Psoas muscle (tissue), 8 donors: ENCODE data around the gene MMP26. TPM values are rescaled to one million over a fixed set of nuclear protein-coding genes. Genes with fewer than 3 reads are reported as not detected.

Source experiments
- ATAC-seq, 4 donors: fragments of 200-7000 bp; cut with Tn5 transposase; one replicate each; pipeline ENCODE4 v1.9.1; 2020; ENCODE audit warnings: moderate library complexity in 3 of 4, mild to moderate bottlenecking in 2 of 4
- DNase-seq, 2 donors: peaks; one replicate each; pipeline ENCODE4 v3.0.0-alpha.2; 2020
- H3K27ac ChIP-seq: fragments of 200-600 bp; one replicate; pipeline ENCODE4 v1.8.0; 2022
- H3K27me3 ChIP-seq, 3 donors: fragments of 200-600 bp in 1 of 3; one replicate each; pipeline versions ENCODE4 v1.6.1 to v1.8.0; 2013 to 2022; ENCODE audit warnings: low read length in 2 of 3, mild to moderate bottlenecking in 2 of 3, moderate library complexity in 1 of 3; ENCODE audit not compliant: insufficient read depth in 3 of 3
- H3K36me3 ChIP-seq, 2 donors: fragments of 200-600 bp in 1 of 2; one replicate each; pipeline versions ENCODE4 v1.6.1 to v1.8.0; 2013 to 2022; ENCODE audit warnings: low read depth in 1 of 2, mild to moderate bottlenecking in 1 of 2, moderate library complexity in 1 of 2; ENCODE audit not compliant: insufficient read depth in 1 of 2
- H3K4me1 ChIP-seq: fragments of 200-600 bp; one replicate; pipeline ENCODE4 v1.8.0; 2022
- H3K4me3 ChIP-seq: fragments of 200-600 bp; one replicate; pipeline ENCODE4 v1.8.0; 2022; ENCODE audit warnings: mild to moderate bottlenecking
- H3K9me3 ChIP-seq: fragments of 200-600 bp; one replicate; pipeline ENCODE4 v1.8.0; 2022
- CTCF ChIP-seq: fragments of 200-600 bp; IDR thresholded peaks from one replicate; pipeline ENCODE4 v1.8.0; 2022; ENCODE audit warnings: antibody characterized with exemption
- WGBS, 3 donors: extraction: QIAGEN DNeasy Blood & Tissue Kit; methylation state at CpG; one replicate each; pipeline versions ENCODE4 v1.1.6 to v1.1.7; 2013; 5-methylcytosine and 5-hydroxymethylcytosine counted together
- intact Hi-C, 2 donors: fragments of 100-400 bp; cut with DNase I; formaldehyde crosslinking; loops; one replicate each; pipeline versions ENCODE4 v1.11.0 to v1.14.2; 2022
- polyA plus RNA-seq, 3 donors: library from polyadenylated mRNA; stranded (reverse); fragments of 200-250 nt; gene quantifications; one replicate each; pipeline ENCODE4 v1.2.3, GENCODE V29; 2013
- total RNA-seq, 4 donors: library from RNA; stranded (reverse); fragmentation: NEBNext Ultra II Directional in 2 of 4; extraction: Animal tissue kit (Norgen Biotek cat#: 25700) in 2 of 4; gene quantifications; one replicate each; pipeline versions ENCODE4 v1.2.1 to v1.2.4, GENCODE V29; 2021 to 2023
- donor health status: healthy with polysubstance abuse.
- donor health status: DM: no; HTN: no; CAD: no; lungs with moderate emphysema.
- donor health status: Bipolar disorder and iron deficiency.
- donor health status: healthy.
- donor health status: DM: yes; HTN: yes; CAD: no.
- donor health status: DM: no; HTN: no; CAD: no.
- donor health status: DM: no; HTN: no; CAD: no.
- donor health status: DM: yes; HTN: yes; CAD: no.

The MMP26 gene
- total and polyA plus RNA-seq, 7 donors = not detected

GRCh38 chr11:4677948-4678347, 26.6 kb upstream of the MMP26 start:
- no peaks in the 10 kb centered on the region for H3K27me3 ChIP-seq
- TF ChIP-seq CTCF = no peak
- DNase-seq (no peak), ATAC-seq (no peak)
- H3K4me3 ChIP-seq = no peak overlapping the region
- H3K27ac ChIP-seq = no peak overlapping the region
- no peaks in the 10 kb centered on the region for H3K9me3 ChIP-seq
- intact Hi-C loops = no loop called here
- H3K4me1 ChIP-seq = no peaks in the 10 kb centered on the region
- H3K36me3 ChIP-seq = no peaks in the 10 kb centered on the region
- 64 to 69% (median 64%) methylated on average over 2 of the region's 2 CpGs for WGBS, 3 donors

DNA sequence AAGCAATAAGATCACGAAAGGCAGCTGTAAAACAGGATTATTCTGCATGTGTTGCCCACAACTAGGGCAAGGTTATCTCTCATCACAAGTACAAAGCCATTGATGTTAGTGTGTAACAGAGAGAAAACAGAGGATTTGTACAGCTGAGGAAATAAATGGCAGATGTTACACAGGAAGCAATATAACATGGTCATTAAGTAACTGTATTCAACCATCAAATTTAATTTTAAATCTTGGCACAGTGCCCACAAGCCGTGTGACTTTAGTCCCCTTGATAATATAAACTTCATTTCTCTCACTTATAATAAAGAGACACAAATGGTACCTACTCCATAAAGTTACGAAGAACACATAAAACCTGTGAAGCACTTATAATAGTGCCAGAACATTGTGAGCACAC, 24.2 kb upstream of the MMP26 start:
- WGBS, 3 donors = 29 to 34% (median 30%) methylated on average over 3 of the region's 3 CpGs
- Histone ChIP-seq H3K36me3 (no peaks in the 10 kb centered on the region), H3K9me3 (no peaks in the 10 kb centered on the region), H3K27ac (no peak overlapping the region), H3K4me3 (no peak overlapping the region), H3K4me1 (no peaks in the 10 kb centered on the region), H3K27me3 (no peaks in the 10 kb centered on the region)
- intact Hi-C loops = no loop called here
- no peak for TF ChIP-seq CTCF
- ATAC-seq (no peak), DNase-seq (no peak)

DNA sequence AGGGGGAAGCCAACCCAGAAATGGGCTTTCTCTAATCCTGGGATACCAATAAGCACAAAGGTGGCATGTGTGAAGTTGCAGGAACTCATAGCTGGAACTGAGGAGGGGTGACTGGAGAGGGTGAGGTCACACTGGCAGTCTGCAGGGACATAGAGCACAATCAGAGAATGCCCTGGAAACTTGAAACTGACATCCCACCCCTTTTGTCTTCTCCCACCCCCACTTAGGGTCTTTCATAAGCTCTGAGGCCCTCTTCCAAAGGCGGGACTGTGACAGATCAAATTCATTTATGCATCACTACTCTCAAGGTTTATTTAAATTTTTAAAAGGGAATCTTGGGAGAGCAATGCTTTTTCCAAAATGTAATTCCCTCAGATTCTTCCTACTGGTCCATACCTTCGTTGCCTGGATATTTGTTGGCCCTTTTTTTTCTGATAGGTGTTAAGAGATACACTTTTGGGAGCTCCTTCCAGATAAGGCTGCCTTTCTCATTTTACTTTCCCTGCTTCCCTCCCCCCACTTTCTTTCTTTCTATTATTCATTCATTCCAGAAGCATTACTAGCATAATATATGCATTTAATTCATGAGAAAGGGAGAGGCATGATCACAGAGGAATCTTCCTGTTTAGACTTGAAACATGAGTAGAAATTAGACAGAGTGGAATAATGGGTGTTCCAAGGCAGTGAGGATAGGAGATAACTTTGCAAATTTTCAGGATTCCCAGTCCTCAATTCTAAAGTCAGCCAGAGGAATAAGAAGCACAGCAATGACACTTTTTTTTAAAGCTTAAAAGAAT, 21.8 kb upstream of the MMP26 start:
- intact Hi-C loops = no loop called here
- no peak for TF ChIP-seq CTCF
- H3K4me3 ChIP-seq = no peak overlapping the region
- H3K27me3 ChIP-seq = no peaks in the 10 kb centered on the region
- 55 to 86% (median 71%) methylated on average over 2 of the region's 2 CpGs for WGBS, 3 donors
- H3K9me3 ChIP-seq = no peaks in the 10 kb centered on the region
- no peaks in the 10 kb centered on the region for H3K4me1 ChIP-seq
- DNase-seq = no peak
- no peak for ATAC-seq
- H3K27ac ChIP-seq = no peak overlapping the region
- no peaks in the 10 kb centered on the region for H3K36me3 ChIP-seq

DNA sequence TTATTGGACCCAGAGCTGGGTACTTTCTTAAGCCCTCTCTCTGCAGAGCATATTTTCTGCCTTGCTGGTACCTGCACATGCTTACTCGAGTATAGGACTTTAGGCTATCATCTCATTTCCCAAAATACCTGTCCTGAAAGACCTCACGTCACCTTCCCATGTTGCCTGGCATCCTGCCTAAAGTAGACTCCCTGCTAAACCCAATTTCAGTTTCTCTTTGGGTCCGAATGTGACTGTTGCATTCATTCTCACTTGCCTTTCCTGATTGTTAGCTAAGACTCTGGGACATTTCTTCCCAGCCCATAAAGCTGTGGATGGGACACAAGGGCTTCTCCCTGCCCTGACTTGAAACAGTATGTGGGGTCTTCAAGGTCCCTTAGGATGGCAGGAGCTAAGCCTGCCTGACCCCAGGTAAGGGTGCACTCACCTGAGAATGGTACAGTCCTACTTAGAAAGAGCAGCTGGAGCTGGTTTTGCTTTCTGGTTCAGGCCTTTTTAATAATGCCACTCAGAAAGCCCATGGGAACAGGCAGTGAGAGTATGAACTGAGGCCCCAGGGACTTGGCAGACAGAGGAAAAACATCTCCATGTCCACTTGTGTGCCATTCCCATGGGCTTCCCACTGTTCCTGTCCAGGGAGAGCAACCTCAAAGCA, 19.8 kb upstream of the MMP26 start:
- Histone ChIP-seq H3K4me1 (no peaks in the 10 kb centered on the region), H3K36me3 (no peaks in the 10 kb centered on the region), H3K27ac (no peak overlapping the region), H3K27me3 (no peaks in the 10 kb centered on the region), H3K4me3 (no peak overlapping the region), H3K9me3 (no peaks in the 10 kb centered on the region)
- 78 to 85% (median 84%) methylated on average over 3 of the region's 3 CpGs for WGBS, 3 donors
- intact Hi-C loops = no loop called here
- no peak for TF ChIP-seq CTCF
- DNase-seq (no peak), ATAC-seq (no peak)
